Activated naive CD8-positive, alpha-beta T cell treated with anti-CD3 and anti-CD28 coated beads, Interleukin-2, amount 10 ng/mL, durations not matched to agents 7 days and 5 days (primary cell): Measurements from ENCODE around the gene ACTR3C. TPM values are rescaled to one million over a fixed set of nuclear protein-coding genes. Genes with fewer than 3 reads are reported as not detected.
A peak's percentile ranks its signal among the peaks of the same experiment; 100 is the strongest.

ENCODE experiments used
- ATAC-seq: fragments of 150-1000 bp; cut with Tn5 transposase; one replicate; pipeline ENCODE4 v1.10.0; 2021; ENCODE audit warnings: low read depth, moderate library complexity
- POLR2A ChIA-PET: fragments of 350-600 bp; sonication (Branson Sonifier 250); formaldehyde crosslinking; loops from one replicate; lab custom pipeline; 2021; ENCODE audit warnings: antibody characterized with exemption; lab: Charles Lee
- DNase-seq: peaks from one replicate; pipeline ENCODE4 v3.0.0; 2021
- H3K27ac Mint-ChIP-seq: one replicate; pipeline ENCODE4 v1.8.0; 2022; ENCODE audit warnings: mild to moderate bottlenecking, mixed read lengths
- H3K27me3 Mint-ChIP-seq: one replicate; pipeline ENCODE4 v1.8.0; 2022; ENCODE audit warnings: mild to moderate bottlenecking, moderate library complexity, mixed read lengths
- H3K36me3 Mint-ChIP-seq: one replicate; pipeline ENCODE4 v1.8.0; 2021; ENCODE audit warnings: mild to moderate bottlenecking, mixed read lengths
- H3K4me1 Mint-ChIP-seq: one replicate; pipeline ENCODE4 v1.8.0; 2021; ENCODE audit warnings: mixed read lengths
- H3K4me3 Mint-ChIP-seq: one replicate; pipeline ENCODE4 v1.8.0; 2022; ENCODE audit warnings: mild to moderate bottlenecking, moderate library complexity, mixed read lengths
- H3K9me3 Mint-ChIP-seq: one replicate; pipeline ENCODE4 v1.8.0; 2021; ENCODE audit warnings: mixed read lengths
- total RNA-seq, 2 experiments: library from RNA; stranded (reverse); gene quantifications; one replicate each; pipeline ENCODE4 v1.2.3, GENCODE V29; 2021

ACTR3C gene
- total RNA-seq, 2 experiments from 2014 or later = 6.4 to 7.0 TPM

GRCh38 chr7:150356265-150356897 lies 33.0 kb upstream of the ACTR3C start:
- H3K4me3 Mint-ChIP-seq = no peak overlapping the region
- H3K36me3 Mint-ChIP-seq = peaks cover 7% of the 10 kb centered on the region
- ATAC-seq (no peak), DNase-seq (peak; percentile 25)
- H3K27me3 Mint-ChIP-seq = peaks cover 7% of the 10 kb centered on the region
- H3K27ac Mint-ChIP-seq = no peak overlapping the region
- H3K4me1 Mint-ChIP-seq = peaks cover 37% of the 10 kb centered on the region
- POLR2A ChIA-PET = interaction anchor here (0.5 to 1.0 kb wide), 2 partner anchors 51 to 65 kb away, joined by 3 read pairs; no protein-coding TSS in a partner anchor
- H3K9me3 Mint-ChIP-seq = peaks cover 3% of the 10 kb centered on the region

GRCh38 chr7:150355666-150356059 lies 32.3 kb upstream of the ACTR3C start:
- peak; percentile 8 for DNase-seq
- H3K4me1 Mint-ChIP-seq = peaks cover 37% of the 10 kb centered on the region
- no peak overlapping the region for H3K4me3 Mint-ChIP-seq
- H3K9me3 Mint-ChIP-seq = peaks cover 3% of the 10 kb centered on the region
- peaks cover 7% of the 10 kb centered on the region for H3K27me3 Mint-ChIP-seq
- no peak overlapping the region for H3K27ac Mint-ChIP-seq
- H3K36me3 Mint-ChIP-seq = peaks cover 7% of the 10 kb centered on the region
- ATAC-seq = no peak
- POLR2A ChIA-PET = interaction anchor here (0.6 to 1.0 kb wide), 3 partner anchors 17 to 51 kb away, joined by 3 read pairs; no protein-coding TSS in a partner anchor

GRCh38 chr7:150351587-150352194 lies 28.3 kb upstream of the ACTR3C start:
- ATAC-seq (no peak), DNase-seq (no peak)
- Mint-ChIP-seq H3K36me3 (no peaks in the 10 kb centered on the region), H3K9me3 (no peaks in the 10 kb centered on the region), H3K27ac (no peak overlapping the region), H3K27me3 (peaks cover 10% of the 10 kb centered on the region), H3K4me3 (no peak overlapping the region), H3K4me1 (peaks cover 4% of the 10 kb centered on the region)
- POLR2A ChIA-PET = interaction anchor here (1.3 kb wide), 1 partner anchor 17 kb away, joined by 3 read pairs; the partner anchor contains the start of gene REPIN1

- Mint-ChIP-seq H3K4me3 (no peak overlapping the region), H3K9me3 (no peaks in the 10 kb centered on the region), H3K36me3 (no peaks in the 10 kb centered on the region), H3K27me3 (peaks cover 35% of the 10 kb centered on the region), H3K27ac (no peak overlapping the region), H3K4me1 (no peaks in the 10 kb centered on the region)
- ATAC-seq = no peak
- POLR2A ChIA-PET = no interaction called here
- no peak for DNase-seq
Measured at GRCh38 chr7:150346922-150347321, 23.6 kb upstream of the ACTR3C start.

- DNase-seq (no peak), ATAC-seq (no peak)
- no peaks in the 10 kb centered on the region for H3K36me3 Mint-ChIP-seq
- no peak overlapping the region for H3K4me3 Mint-ChIP-seq
- H3K27me3 Mint-ChIP-seq = peaks cover 39% of the 10 kb centered on the region
- no peak overlapping the region for H3K27ac Mint-ChIP-seq
- no peaks in the 10 kb centered on the region for H3K9me3 Mint-ChIP-seq
- H3K4me1 Mint-ChIP-seq = peaks cover 2% of the 10 kb centered on the region
- POLR2A ChIA-PET = interaction anchor here (0.6 kb wide), 1 partner anchor 46 kb away, joined by 4 read pairs; no protein-coding TSS in a partner anchor
Measured at GRCh38 chr7:150345012-150345411, 21.7 kb upstream of the ACTR3C start.

GRCh38 chr7:150344299-150344698 lies 21.0 kb upstream of the ACTR3C start:
- DNase-seq (no peak), ATAC-seq (no peak)
- Mint-ChIP-seq H3K4me1 (peaks cover 2% of the 10 kb centered on the region), H3K4me3 (no peak overlapping the region), H3K9me3 (no peaks in the 10 kb centered on the region), H3K27me3 (peaks cover 39% of the 10 kb centered on the region), H3K27ac (no peak overlapping the region), H3K36me3 (no peaks in the 10 kb centered on the region)
- POLR2A ChIA-PET = no interaction called here

GRCh38 chr7:150343225-150343624 lies 19.9 kb upstream of the ACTR3C start:
- Mint-ChIP-seq H3K27me3 (peaks cover 35% of the 10 kb centered on the region), H3K27ac (no peak overlapping the region), H3K36me3 (no peaks in the 10 kb centered on the region), H3K4me3 (no peak overlapping the region), H3K9me3 (no peaks in the 10 kb centered on the region), H3K4me1 (peaks cover 2% of the 10 kb centered on the region)
- ATAC-seq = no peak
- no peak for DNase-seq
- POLR2A ChIA-PET = no interaction called here

GRCh38 chr7:150342121-150342408 lies 18.7 kb upstream of the ACTR3C start:
- DNase-seq (peak; percentile 7), ATAC-seq (no peak)
- Mint-ChIP-seq H3K4me1 (peaks cover 2% of the 10 kb centered on the region), H3K27me3 (peaks cover 35% of the 10 kb centered on the region), H3K4me3 (no peak overlapping the region), H3K9me3 (no peaks in the 10 kb centered on the region), H3K36me3 (peaks cover 3% of the 10 kb centered on the region), H3K27ac (peak overlapping the region; percentile 24)
- POLR2A ChIA-PET = no interaction called here

- DNase-seq = peak; percentile 20
- no peaks in the 10 kb centered on the region for H3K9me3 Mint-ChIP-seq
- no peak for ATAC-seq
- no peak within 1 kb of the TSS for H3K4me3 Mint-ChIP-seq
- H3K27me3 Mint-ChIP-seq = peaks cover 32% of the 10 kb centered on the region
- H3K36me3 Mint-ChIP-seq = peaks cover 3% of the 10 kb centered on the region
- POLR2A ChIA-PET = interaction anchor here (0.6 kb wide), 1 partner anchor 442 kb away, joined by 3 read pairs; no protein-coding TSS in a partner anchor
- H3K27ac Mint-ChIP-seq = peak within 1 kb of the TSS; percentile 24
- H3K4me1 Mint-ChIP-seq = peaks cover 2% of the 10 kb centered on the region
Measured at GRCh38 chr7:150341263-150342120, 18.1 kb upstream of the ACTR3C start, which contains the start of gene RARRES2. RARRES2 (minus strand) TSS chr7:150341629; CDS start chr7:150340609, 1,020 bp downstream.

GRCh38 chr7:150340875-150341262 lies 17.5 kb upstream of the ACTR3C start:
- Mint-ChIP-seq H3K27ac (no peak overlapping the region), H3K9me3 (no peaks in the 10 kb centered on the region), H3K4me1 (peaks cover 2% of the 10 kb centered on the region), H3K4me3 (no peak overlapping the region), H3K27me3 (peaks cover 28% of the 10 kb centered on the region), H3K36me3 (peaks cover 3% of the 10 kb centered on the region)
- peak; percentile 15 for DNase-seq
- POLR2A ChIA-PET = interaction anchor here (0.6 to 0.9 kb wide), 2 partner anchors 92 to 443 kb away, joined by 3 read pairs; no protein-coding TSS in a partner anchor
- ATAC-seq = no peak

- H3K4me3 Mint-ChIP-seq = no peak overlapping the region
- ATAC-seq (peak; percentile 56), DNase-seq (no peak)
- H3K4me1 Mint-ChIP-seq = peaks cover 2% of the 10 kb centered on the region
- no peak overlapping the region for H3K27ac Mint-ChIP-seq
- POLR2A ChIA-PET = interaction anchor here (0.9 to 1.3 kb wide), 2 partner anchors 29 to 93 kb away, joined by 3 read pairs; partner anchors contain the start of gene REPIN1
- H3K27me3 Mint-ChIP-seq = peaks cover 28% of the 10 kb centered on the region
- H3K36me3 Mint-ChIP-seq = peaks cover 3% of the 10 kb centered on the region
- H3K9me3 Mint-ChIP-seq = no peaks in the 10 kb centered on the region
Measured at GRCh38 chr7:150340024-150340749, 16.8 kb upstream of the ACTR3C start.

GRCh38 chr7:150339409-150339809 lies 16.1 kb upstream of the ACTR3C start:
- ATAC-seq = no peak
- Mint-ChIP-seq H3K4me1 (peaks cover 2% of the 10 kb centered on the region), H3K36me3 (peaks cover 3% of the 10 kb centered on the region), H3K27me3 (peaks cover 28% of the 10 kb centered on the region), H3K27ac (no peak overlapping the region), H3K4me3 (no peak overlapping the region), H3K9me3 (no peaks in the 10 kb centered on the region)
- POLR2A ChIA-PET = interaction anchor here (1.3 kb wide), 1 partner anchor 30 kb away, joined by 3 read pairs; the partner anchor contains the start of gene REPIN1
- DNase-seq = no peak
